GM23248 (cell line): Measurements from ENCODE around the gene EPHA1. TPM values are rescaled to one million over a fixed set of nuclear protein-coding genes. Genes with fewer than 3 reads are reported as not detected.

Experiments
- DNase-seq: peaks from one replicate; pipeline ENCODE4 v3.0.0-alpha.2; 2015
- H2AFZ ChIP-seq: fragments of 200-600 bp; sonication (generic); 2 replicates; pipeline ENCODE4 v1.6.1; 2016; ENCODE audit warnings: antibody characterized with exemption
- H3F3A ChIP-seq: fragments of 200-600 bp; sonication (generic); 2 replicates; pipeline ENCODE4 v1.6.1; 2016; ENCODE audit warnings: mild to moderate bottlenecking, antibody characterized with exemption, mixed run types; ENCODE audit not compliant: insufficient read depth
- H3K27ac ChIP-seq: fragments of 200-600 bp; sonication (generic); 2 replicates; pipeline ENCODE4 v1.5.1; 2016; ENCODE audit warnings: mild to moderate bottlenecking
- H3K27me3 ChIP-seq: fragments of 200-600 bp; sonication (generic); replicated peaks from 2 replicates; pipeline ENCODE4 v1.6.1; 2016; ENCODE audit warnings: mild to moderate bottlenecking; ENCODE audit not compliant: insufficient read depth
- H3K36me3 ChIP-seq: fragments of 200-600 bp; sonication (generic); 2 replicates; pipeline ENCODE4 v1.6.1; 2016; ENCODE audit warnings: low read depth, mild to moderate bottlenecking
- H3K4me1 ChIP-seq: fragments of 200-600 bp; sonication (generic); 2 replicates; pipeline ENCODE4 v1.6.1; 2016; ENCODE audit warnings: mild to moderate bottlenecking; ENCODE audit not compliant: insufficient read depth
- H3K4me2 ChIP-seq: fragments of 200-600 bp; sonication (generic); one replicate; pipeline ENCODE4 v1.6.1; 2016; ENCODE audit warnings: mild to moderate bottlenecking; ENCODE audit not compliant: unreplicated experiment
- H3K4me3 ChIP-seq: fragments of 200-600 bp; sonication (generic); 2 replicates; pipeline ENCODE4 v1.5.1; 2016; ENCODE audit warnings: mild to moderate bottlenecking
- H3K79me2 ChIP-seq: fragments of 200-600 bp; sonication (generic); 2 replicates; pipeline ENCODE4 v1.6.1; 2016; ENCODE audit warnings: mild to moderate bottlenecking; ENCODE audit not compliant: insufficient read depth
- H3K9ac ChIP-seq: fragments of 200-600 bp; sonication (generic); 2 replicates; pipeline ENCODE4 v1.6.1; 2016; ENCODE audit warnings: mild to moderate bottlenecking
- H3K9me2 ChIP-seq: fragments of 200-600 bp; sonication (generic); 2 replicates; pipeline ENCODE4 v1.6.1; 2016; ENCODE audit warnings: mixed run types, mild to moderate bottlenecking, moderate library complexity; ENCODE audit not compliant: insufficient read depth
- H3K9me3 ChIP-seq: fragments of 200-600 bp; sonication (generic); one replicate; pipeline ENCODE4 v1.6.1; 2017; ENCODE audit warnings: low read depth
- H4K20me1 ChIP-seq: fragments of 200-600 bp; sonication (generic); 2 replicates; pipeline ENCODE4 v1.6.0; 2016; ENCODE audit not compliant: insufficient read depth
- EZH2 ChIP-seq: fragments of 200-600 bp; sonication (generic); IDR thresholded peaks from 2 replicates; pipeline ENCODE4 v1.6.1; 2018; ENCODE audit warnings: antibody characterized with exemption, mild to moderate bottlenecking; ENCODE audit not compliant: insufficient read depth, poor library complexity, severe bottlenecking
- EZH2phosphoT487 ChIP-seq: fragments of 200-600 bp; sonication (generic); IDR thresholded peaks from 2 replicates; pipeline ENCODE4 v1.6.1; 2018; ENCODE audit warnings: antibody characterized with exemption, moderate library complexity, mild to moderate bottlenecking, low read depth; ENCODE audit not compliant: insufficient read depth
- WGBS, 2 experiments: methylation state at CpG; one replicate each; pipeline ENCODE4 v1.1.6; 2015 to 2017; ENCODE audit warnings: low lambda C conversion rate in 2 of 2, low coverage in 1 of 2; ENCODE audit errors: missing lambda C conversion rate in 2 of 2; 5-methylcytosine and 5-hydroxymethylcytosine counted together
- in situ Hi-C: fragments of 300-500 bp; cut with MboI; formaldehyde crosslinking; loops from 2 replicates; pipeline ENCODE4 v1.15.0; 2020
- microRNA-seq: library from miRNA; unstranded; fragments of <30 nt; microRNA quantifications from one replicate; pipeline ENCODE4, GENCODE V29; 2016; ENCODE audit warnings: borderline number of aligned reads
- polyA plus RNA-seq: library from polyadenylated mRNA; unstranded; fragments of >200 nt; fragmentation: Nextera tagmentation; extraction: Ambion mirVana; gene quantifications from 2 replicates; pipeline ENCODE4 v1.2.1, GENCODE V29; 2016
- small RNA-seq: library from RNA; depleted of rRNA; stranded (forward); fragments of <200 nt; gene quantifications from one replicate; pipeline ENCODE3, GENCODE V24; 2014; ENCODE audit warnings: low read depth, low replicate concordance
- total RNA-seq: library from RNA; depleted of rRNA; stranded (reverse); fragments of >200 nt; shearing (Covaris generic); gene quantifications from 2 replicates; pipeline ENCODE4 v1.2.3, GENCODE V29; 2014; rRNA removed

Gene EPHA1
- total and polyA plus RNA-seq, 2 experiments from 2014 or later, result 0.83 TPM; not detected in 1

- Histone ChIP-seq H3F3A (no peaks in the 10 kb centered on the region), H3K4me3 (no peak overlapping the region), H3K9me2 (no peaks in the 10 kb centered on the region), H3K4me2 (no peak overlapping the region), H4K20me1 (no peaks in the 10 kb centered on the region), H2AFZ (no peak overlapping the region), H3K27ac (no peak overlapping the region), H3K36me3 (no peaks in the 10 kb centered on the region), H3K9ac (no peak overlapping the region), H3K9me3 (no peaks in the 10 kb centered on the region), H3K4me1 (no peaks in the 10 kb centered on the region), H3K27me3 (peaks cover 20% of the 10 kb centered on the region), H3K79me2 (no peaks in the 10 kb centered on the region)
- DNase-seq, result no peak
- WGBS, 2 experiments, result 78 to 89% methylated on average over 3 of the region's 3 CpGs
- in situ Hi-C loops, result no loop called here
- no peak for TF ChIP-seq EZH2phosphoT487
- TF ChIP-seq EZH2, result no peak
Observed at GRCh38 chr7:143343596-143343995, 65.1 kb downstream of the EPHA1 start.

DNA sequence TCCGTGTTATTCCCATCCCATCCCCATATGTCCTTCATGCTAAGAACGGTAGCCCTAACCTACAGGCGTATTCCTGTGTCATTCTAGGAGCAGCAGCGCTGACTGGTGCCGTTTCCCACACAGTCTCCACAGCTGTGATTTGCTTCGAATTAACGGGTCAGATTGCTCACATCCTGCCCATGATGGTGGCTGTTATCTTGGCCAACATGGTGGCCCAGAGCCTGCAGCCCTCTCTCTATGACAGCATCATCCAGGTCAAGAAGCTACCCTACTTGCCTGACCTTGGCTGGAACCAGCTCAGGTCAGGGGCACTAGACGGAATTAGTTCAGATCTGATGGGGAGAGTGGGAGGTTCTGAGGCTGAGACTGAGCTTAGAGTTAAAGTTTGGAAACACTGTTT, 66.8 kb downstream of the EPHA1 start:
- no peak overlapping the region for H3K9ac ChIP-seq
- H3K27me3 ChIP-seq, result peaks cover 15% of the 10 kb centered on the region
- TF ChIP-seq EZH2 (no peak), EZH2phosphoT487 (no peak)
- H3K4me3 ChIP-seq, result no peak overlapping the region
- H3K36me3 ChIP-seq, result no peaks in the 10 kb centered on the region
- in situ Hi-C loops, result no loop called here
- 86 to 89% methylated on average over 8 of the region's 8 CpGs for WGBS, 2 experiments
- no peaks in the 10 kb centered on the region for H3F3A ChIP-seq
- H2AFZ ChIP-seq, result no peak overlapping the region
- H3K4me2 ChIP-seq, result no peak overlapping the region
- no peak overlapping the region for H3K27ac ChIP-seq
- DNase-seq, result no peak
- H3K79me2 ChIP-seq, result no peaks in the 10 kb centered on the region
- H3K9me3 ChIP-seq, result no peaks in the 10 kb centered on the region
- no peaks in the 10 kb centered on the region for H4K20me1 ChIP-seq
- H3K9me2 ChIP-seq, result no peaks in the 10 kb centered on the region
- no peaks in the 10 kb centered on the region for H3K4me1 ChIP-seq

Small RNAs within 50 kb of the gene (microRNA-seq; reads per million reads assigned to microRNA genes)
- gene MIR6892, result not detected

Small RNAs within 50 kb of the gene (small RNA-seq; reads per million reads assigned to genes)
- gene MIR6892, result not detected

Other genes with a start within 250 kb of the EPHA1 start
- gene TAS2R39, start 225.4 kb downstream of the EPHA1 start, total RNA-seq, result not detected in 2 replicates
- gene TAS2R39, start 225.4 kb downstream of the EPHA1 start, polyA plus RNA-seq, result not detected in 2 replicates
- not detected in 2 replicates for gene TAS2R40, start 186.8 kb downstream of the EPHA1 start, total RNA-seq
- gene TAS2R40, start 186.8 kb downstream of the EPHA1 start, polyA plus RNA-seq, result not detected in 2 replicates
- 119 and 132 TPM in 2 replicates for gene GSTK1, start 145.4 kb downstream of the EPHA1 start, total RNA-seq
- gene GSTK1, start 145.4 kb downstream of the EPHA1 start, polyA plus RNA-seq, result 149 and 153 TPM in 2 replicates
- gene TMEM139, start 123.9 kb downstream of the EPHA1 start, total RNA-seq, result not detected in 2 replicates
- gene TMEM139, start 123.9 kb downstream of the EPHA1 start, polyA plus RNA-seq, result not detected in 2 replicates
- 9.2 and 12.9 TPM in 2 replicates for gene CASP2, start 120.5 kb downstream of the EPHA1 start, total RNA-seq
- 12.4 and 13.1 TPM in 2 replicates for gene CASP2, start 120.5 kb downstream of the EPHA1 start, polyA plus RNA-seq
- gene CLCN1, start 92.7 kb downstream of the EPHA1 start, total RNA-seq, result not detected in 2 replicates
- gene CLCN1, start 92.7 kb downstream of the EPHA1 start, polyA plus RNA-seq, result not detected in 2 replicates
- gene FAM131B, start 46.1 kb downstream of the EPHA1 start, total RNA-seq, result 3.0 TPM in 2 replicates
- gene FAM131B, start 46.1 kb downstream of the EPHA1 start, polyA plus RNA-seq, result 0.50 and 1.1 TPM in 2 replicates
- gene ZYX, start 27.5 kb downstream of the EPHA1 start, total RNA-seq, result 140 and 148 TPM in 2 replicates
- 380 and 396 TPM in 2 replicates for gene ZYX, start 27.5 kb downstream of the EPHA1 start, polyA plus RNA-seq
- not detected in 2 replicates for gene TAS2R60, start 34.6 kb upstream of the EPHA1 start, total RNA-seq
- not detected in 2 replicates for gene TAS2R60, start 34.6 kb upstream of the EPHA1 start, polyA plus RNA-seq
- not detected in 2 replicates for gene TAS2R41, start 69.0 kb upstream of the EPHA1 start, total RNA-seq
- gene TAS2R41, start 69.0 kb upstream of the EPHA1 start, polyA plus RNA-seq, result not detected in 2 replicates
- not detected in 2 replicates for gene CTAGE15, start 162.9 kb upstream of the EPHA1 start, total RNA-seq
- not detected in 2 replicates for gene CTAGE15, start 162.9 kb upstream of the EPHA1 start, polyA plus RNA-seq
- gene TCAF2, start 212.1 kb upstream of the EPHA1 start, total RNA-seq, result 3.4 and 5.9 TPM in 2 replicates
- 1.9 and 2.7 TPM in 2 replicates for gene TCAF2, start 212.1 kb upstream of the EPHA1 start, polyA plus RNA-seq